A549 (cell line): ENCODE data around the gene TES. TPM values are rescaled to one million over a fixed set of nuclear protein-coding genes. Genes with fewer than 3 reads are reported as not detected.
"Not testable (repeated sequence)": the region's sequence is repeated elsewhere in the genome, so short reads cannot be mapped to it uniquely, and the experiment has no call there.

Experiments used
- ATAC-seq, 2 experiments: fragments of 200-7000 bp in 1 of 2; fragments of >200 bp in 1 of 2; cut with Nextera tagmentation in 1 of 2; cut with Tn5 transposase in 1 of 2; 3 replicates each; pipeline versions ENCODE4 v1.8.0 to v1.9.1; 2018 to 2020; ENCODE audit warnings: mild to moderate bottlenecking in 1 of 2, moderate library complexity in 1 of 2
- CTCF ChIA-PET: fragments of 300-600 bp; sonication (Branson Sonifier 250); formaldehyde crosslinking; extraction: SDS; loops from one replicate; lab custom pipeline; 2021; ENCODE audit warnings: antibody characterized with exemption, inconsistent platforms; lab: Yijun Ruan, JAX
- POLR2A ChIA-PET: fragments of 350-600 bp; formaldehyde crosslinking; extraction: SDS; loops from one replicate; lab custom pipeline; 2021; ENCODE audit warnings: antibody characterized with exemption, inconsistent platforms; lab: Yijun Ruan, JAX
- DNase-seq, 2 experiments: peaks; one replicate each; pipeline versions ENCODE4 v3.0.0 to v3.0.0-alpha.2; 2011 to 2016; ENCODE audit warnings: low read depth in 1 of 2, low spot score in 1 of 2
- FAIRE-seq: peaks from 2 replicates; lab custom pipeline; 2011; peaks lifted over from hg19 to GRCh38; lab: Jason Lieb, UNC
- H3K27ac ChIP-seq, 2 experiments: fragments of >200 bp; sonication (Bioruptor Twin); formaldehyde crosslinking; 3 replicates each; pipeline ENCODE4 v1.5.1; 2016 to 2017
- H3K4me1 ChIP-seq: fragments of >200 bp; sonication (Bioruptor Twin); formaldehyde crosslinking; 3 replicates; pipeline ENCODE4 v1.6.1; 2016
- H3K4me2 ChIP-seq: fragments of >200 bp; sonication (Bioruptor Twin); formaldehyde crosslinking; 3 replicates; pipeline ENCODE4 v1.6.1; 2016
- H3K4me3 ChIP-seq: fragments of >200 bp; sonication (Bioruptor Twin); formaldehyde crosslinking; 3 replicates; pipeline ENCODE4 v1.5.1; 2016
- H3K9me3 ChIP-seq: fragments of >200 bp; sonication (Bioruptor Twin); formaldehyde crosslinking; 3 replicates; pipeline ENCODE4 v1.6.1; 2016
- BHLHE40 ChIP-seq: IDR thresholded peaks from 2 replicates; pipeline ENCODE4 v1.6.1; 2012; ENCODE audit warnings: low read depth, low read length, inconsistent platforms
- CBX2 ChIP-seq: fragments of 200-600 bp; sonication (generic); IDR thresholded peaks from 2 replicates; pipeline ENCODE4 v1.6.1; 2016; ENCODE audit warnings: low read depth, mild to moderate bottlenecking, borderline replicate concordance
- E2F6 ChIP-seq: IDR thresholded peaks from 2 replicates; pipeline ENCODE4 v1.6.1; 2012; ENCODE audit warnings: low read depth, borderline replicate concordance
- EHF ChIP-seq: fragments of 250-450 bp; sonication (Bioruptor Pico); IDR thresholded peaks from 2 replicates; pipeline ENCODE4 v1.5.0; 2020; ENCODE audit warnings: mild to moderate bottlenecking
- FOSB ChIP-seq: fragments of 250-450 bp; sonication (Bioruptor Pico); IDR thresholded peaks from 2 replicates; pipeline ENCODE4 v1.5.0; 2020; ENCODE audit warnings: mild to moderate bottlenecking, moderate library complexity
- FOSL2 ChIP-seq, 2 experiments: fragments of 450-650 bp in 1 of 2; fragments of >200 bp in 1 of 2; sonication (Bioruptor Twin) in 1 of 2; formaldehyde crosslinking; IDR thresholded peaks; 2 replicates each; pipeline versions ENCODE4 v1.5.0 to v1.6.1; 2016 to 2020; ENCODE audit warnings: mild to moderate bottlenecking in 1 of 2, moderate library complexity in 1 of 2
- HOXB13 ChIP-seq: fragments of 250-450 bp; sonication (Bioruptor Pico); IDR thresholded peaks from 2 replicates; pipeline ENCODE4 v1.5.0; 2020; ENCODE audit warnings: low read depth, mild to moderate bottlenecking, moderate library complexity
- HOXB5 ChIP-seq: fragments of 250-450 bp; sonication (Bioruptor Pico); IDR thresholded peaks from 2 replicates; pipeline ENCODE4 v1.5.0; 2020; ENCODE audit warnings: mild to moderate bottlenecking, moderate library complexity
- JUN ChIP-seq, 2 experiments: fragments of >200 bp; sonication (Bioruptor Twin); formaldehyde crosslinking; IDR thresholded peaks; 2 replicates in 1 of 2; 3 replicates in 1 of 2; pipeline ENCODE4 v1.6.1; 2016 to 2017
- JUNB ChIP-seq: fragments of >200 bp; sonication (Bioruptor Twin); formaldehyde crosslinking; IDR thresholded peaks from 2 replicates; pipeline ENCODE4 v1.6.1; 2016
- KDM1A ChIP-seq: fragments of 200-600 bp; sonication (generic); IDR thresholded peaks from 2 replicates; pipeline ENCODE4 v1.6.1; 2016; ENCODE audit warnings: low read depth, mild to moderate bottlenecking
- KDM5A ChIP-seq: fragments of 200-600 bp; sonication (generic); IDR thresholded peaks from 2 replicates; pipeline ENCODE4 v1.6.1; 2016; ENCODE audit warnings: antibody characterized with exemption, mild to moderate bottlenecking
- MAFK ChIP-seq: fragments of 450-650 bp; IDR thresholded peaks from 2 replicates; pipeline ENCODE4 v1.6.1; 2014; ENCODE audit not compliant: partially characterized antibody
- MYC ChIP-seq: IDR thresholded peaks from 2 replicates; pipeline ENCODE4 v1.6.1; 2012; ENCODE audit warnings: mild to moderate bottlenecking, inconsistent platforms, low read length, improper control_type of control experiment, borderline replicate concordance
- NR3C1 ChIP-seq: fragments of >200 bp; sonication (Bioruptor Twin); formaldehyde crosslinking; IDR thresholded peaks from 3 replicates; pipeline ENCODE4 v1.6.1; 2017
- POLR2A ChIP-seq: IDR thresholded peaks from 2 replicates; pipeline ENCODE4 v1.6.1; 2012; ENCODE audit warnings: mild to moderate bottlenecking, low read length
- RAD21 ChIP-seq, 2 experiments: fragments of >200 bp in 1 of 2; sonication (Bioruptor Twin) in 1 of 2; formaldehyde crosslinking in 1 of 2; IDR thresholded peaks in 1 of 2; conservative IDR thresholded peaks in 1 of 2; 2 replicates in 1 of 2; 3 replicates in 1 of 2; pipeline ENCODE4 v1.6.1; 2012 to 2018; ENCODE audit warnings: inconsistent platforms in 1 of 2
- RARB ChIP-seq: fragments of 250-450 bp; sonication (Bioruptor Pico); IDR thresholded peaks from 2 replicates; pipeline ENCODE4 v1.8.0; 2021; ENCODE audit warnings: mild to moderate bottlenecking, moderate library complexity
- RCOR1 ChIP-seq: fragments of 150-350 bp; IDR thresholded peaks from 2 replicates; pipeline ENCODE4 v1.6.1; 2014; ENCODE audit warnings: antibody characterized with exemption, low read length, low read depth
- TFCP2L1 ChIP-seq: fragments of 250-450 bp; sonication (Bioruptor Pico); IDR thresholded peaks from 2 replicates; pipeline ENCODE4 v1.5.0; 2021; ENCODE audit warnings: mild to moderate bottlenecking
- ZC3H11A ChIP-seq: fragments of 450-650 bp; IDR thresholded peaks from 2 replicates; pipeline ENCODE4 v1.6.1; 2014; ENCODE audit warnings: antibody characterized with exemption, mild to moderate bottlenecking
- ZFP36 ChIP-seq: fragments of 450-650 bp; IDR thresholded peaks from 2 replicates; pipeline ENCODE4 v1.6.1; 2014; ENCODE audit warnings: borderline replicate concordance; ENCODE audit not compliant: partially characterized antibody
- ZNF302 ChIP-seq: fragments of 250-450 bp; sonication (Bioruptor Pico); IDR thresholded peaks from 2 replicates; pipeline ENCODE4 v1.9.0; 2021; ENCODE audit warnings: inconsistent platforms, mild to moderate bottlenecking, moderate library complexity
- ZSCAN20 ChIP-seq: fragments of 250-450 bp; sonication (Bioruptor Pico); IDR thresholded peaks from 2 replicates; pipeline ENCODE4 v1.8.0; 2022; ENCODE audit warnings: mild to moderate bottlenecking, moderate library complexity
- WGBS: methylation state at CpG from one replicate; pipeline ENCODE4 v1.1.6; 2017; ENCODE audit errors: missing lambda C conversion rate; 5-methylcytosine and 5-hydroxymethylcytosine counted together
- polyA plus RNA-seq, 4 experiments: library from polyadenylated mRNA; depleted of rRNA in 3 of 4; stranded (reverse); fragments of >200 nt; fragmentation: RNase III in 1 of 4; extraction: RNeasy Plus Mini Kit Qiagen cat#74134 plus additional on column Dnase treatment in 1 of 4; gene quantifications; 2 replicates in 3 of 4; 3 replicates in 1 of 4; pipeline ENCODE4 v1.2.3, GENCODE V29; 2011 to 2017
- TF ChIP-seq, protein P1 (sequence below): fragments of 250-450 bp; sonication (Bioruptor Pico); IDR thresholded peaks from 2 replicates; pipeline ENCODE4 v1.5.0; 2021; ENCODE audit warnings: mild to moderate bottlenecking, moderate library complexity, borderline replicate concordance
- TF ChIP-seq, protein P2 (sequence below): fragments of >200 bp; sonication (Bioruptor Twin); formaldehyde crosslinking; IDR thresholded peaks from 3 replicates; pipeline ENCODE4 v1.6.1; 2016

The TES gene
- polyA plus RNA-seq, 2 of the 4 experiments (the other 2 are of a cell fraction), result 45.9 to 134 TPM

DNA sequence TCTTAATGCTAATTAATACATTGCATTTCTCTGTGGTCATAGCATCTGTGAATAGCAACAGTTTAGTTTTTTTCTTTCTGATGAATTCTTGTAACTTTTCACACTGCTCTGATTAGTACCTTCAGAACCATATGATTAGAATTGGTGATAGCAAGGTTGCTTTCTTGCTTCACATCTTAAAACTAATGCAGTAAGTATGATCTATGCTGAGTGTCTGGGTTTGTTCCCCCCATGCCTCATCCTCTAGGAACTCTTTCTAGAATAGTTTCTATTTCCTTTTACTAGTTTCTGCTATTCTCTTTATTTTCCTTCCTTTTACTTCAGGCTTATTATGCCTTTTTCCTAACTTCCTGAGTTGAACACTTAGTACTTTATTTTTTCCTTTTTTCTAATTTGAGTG, 32.4 kb downstream of the TES start:
- Histone ChIP-seq H3K4me2 (no peak overlapping the region), H3K27ac (no peak overlapping the region)
- TF ChIP-seq HOXB13 (CRISPR knock-in tag) (no peak), CBX2 (no peak), FOSL2 (IDR thresholded peaks at IDR 0.05) (no peak), FOSL2 (CRISPR knock-in tag; IDR thresholded peaks at IDR 0.05) (no peak), E2F6 (no peak), ZC3H11A (no peak), RCOR1 (no peak), TFCP2L1 (no peak), ZNF302 (CRISPR knock-in tag) (no peak)
- TF ChIP-seq, protein P1, sequence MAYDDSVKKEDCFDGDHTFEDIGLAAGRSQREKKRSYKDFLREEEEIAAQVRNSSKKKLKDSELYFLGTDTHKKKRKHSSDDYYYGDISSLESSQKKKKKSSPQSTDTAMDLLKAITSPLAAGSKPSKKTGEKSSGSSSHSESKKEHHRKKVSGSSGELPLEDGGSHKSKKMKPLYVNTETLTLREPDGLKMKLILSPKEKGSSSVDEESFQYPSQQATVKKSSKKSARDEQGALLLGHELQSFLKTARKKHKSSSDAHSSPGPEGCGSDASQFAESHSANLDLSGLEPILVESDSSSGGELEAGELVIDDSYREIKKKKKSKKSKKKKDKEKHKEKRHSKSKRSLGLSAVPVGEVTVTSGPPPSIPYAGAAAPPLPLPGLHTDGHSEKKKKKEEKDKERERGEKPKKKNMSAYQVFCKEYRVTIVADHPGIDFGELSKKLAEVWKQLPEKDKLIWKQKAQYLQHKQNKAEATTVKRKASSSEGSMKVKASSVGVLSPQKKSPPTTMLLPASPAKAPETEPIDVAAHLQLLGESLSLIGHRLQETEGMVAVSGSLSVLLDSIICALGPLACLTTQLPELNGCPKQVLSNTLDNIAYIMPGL (CRISPR knock-in tag), result no peak
- TF ChIP-seq, protein P2, sequence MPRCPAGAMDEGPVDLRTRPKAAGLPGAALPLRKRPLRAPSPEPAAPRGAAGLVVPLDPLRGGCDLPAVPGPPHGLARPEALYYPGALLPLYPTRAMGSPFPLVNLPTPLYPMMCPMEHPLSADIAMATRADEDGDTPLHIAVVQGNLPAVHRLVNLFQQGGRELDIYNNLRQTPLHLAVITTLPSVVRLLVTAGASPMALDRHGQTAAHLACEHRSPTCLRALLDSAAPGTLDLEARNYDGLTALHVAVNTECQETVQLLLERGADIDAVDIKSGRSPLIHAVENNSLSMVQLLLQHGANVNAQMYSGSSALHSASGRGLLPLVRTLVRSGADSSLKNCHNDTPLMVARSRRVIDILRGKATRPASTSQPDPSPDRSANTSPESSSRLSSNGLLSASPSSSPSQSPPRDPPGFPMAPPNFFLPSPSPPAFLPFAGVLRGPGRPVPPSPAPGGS, result no peak
- TF ChIP-seq, all 56 proteins: peak for 0
- peaks cover 14% of the 10 kb centered on the region for H3K9me3 ChIP-seq
- H3K4me3 ChIP-seq, result no peak overlapping the region
- ChIA-PET CTCF (interaction anchor here (1.2 to 16.2 kb wide), 6 partner anchors 15 to 346 kb away, joined by 3 to 385 read pairs (median 6); partner anchors contain the start of gene TES), POLR2A (no interaction called here)
- ATAC-seq (no peak), FAIRE-seq (no peak), DNase-seq (no peak)
- H3K4me1 ChIP-seq, result peaks cover 10% of the 10 kb centered on the region

DNA sequence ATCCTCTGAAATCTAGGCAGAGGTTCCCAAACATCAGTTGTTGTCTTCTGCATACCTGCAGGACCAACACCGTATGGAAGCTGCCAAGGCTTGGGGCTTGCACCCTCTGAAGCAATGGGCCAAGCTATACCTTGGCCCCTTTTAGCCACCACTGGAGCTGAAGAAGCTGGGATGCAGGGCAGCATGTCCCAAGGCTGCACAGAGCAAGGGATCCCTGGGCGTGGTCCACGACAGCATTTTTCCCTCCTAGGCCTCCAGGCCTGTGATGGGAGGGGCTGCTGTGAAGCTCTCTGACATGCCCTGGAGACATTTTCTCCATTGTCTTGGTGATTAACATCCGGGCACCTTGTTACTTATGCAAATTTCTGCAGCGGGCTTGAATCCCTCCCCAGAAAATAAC, 34.5 kb downstream of the TES start:
- CTCF ChIA-PET, result interaction anchor here (1.6 to 2.5 kb wide), 2 partner anchors 9 to 282 kb away, joined by 3 to 8 read pairs; no protein-coding TSS in a partner anchor
- peak; percentile 88 for TF ChIP-seq ZFP36
- TF ChIP-seq, all 56 proteins: peak for 1; not testable (repeated sequence) for 55

DNA sequence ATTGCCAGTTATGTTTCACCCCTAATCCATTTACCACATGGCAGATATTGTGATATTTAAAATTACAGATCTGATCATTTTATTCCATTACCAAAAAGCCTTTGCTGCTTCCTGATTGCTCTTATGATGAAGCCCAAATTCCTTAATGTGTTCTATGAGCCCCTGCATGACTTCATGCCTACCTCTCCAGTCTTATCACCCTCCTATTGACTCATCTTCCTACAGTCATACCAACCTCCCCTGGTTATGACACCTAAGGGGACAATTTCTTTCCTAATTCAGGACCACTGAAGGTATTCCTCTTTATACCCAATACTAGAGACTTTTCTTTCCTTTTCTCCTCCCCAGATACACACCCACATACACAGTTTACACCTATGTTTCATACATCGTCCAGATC, 36.0 kb downstream of the TES start:
- peaks cover 14% of the 10 kb centered on the region for H3K9me3 ChIP-seq
- no peak for ATAC-seq
- TF ChIP-seq KDM1A (no peak), POLR2A (no peak), HOXB13 (CRISPR knock-in tag) (no peak), FOSL2 (IDR thresholded peaks at IDR 0.05) (no peak), FOSL2 (CRISPR knock-in tag; IDR thresholded peaks at IDR 0.05) (no peak), ZC3H11A (no peak), FOSB (CRISPR knock-in tag) (no peak), JUN (IDR thresholded peaks at IDR 0.05) (no peak), JUNB (no peak), BHLHE40 (no peak), MAFK (no peak), KDM5A (no peak), HOXB5 (no peak), ZSCAN20 (CRISPR knock-in tag) (no peak), EHF (CRISPR knock-in tag) (no peak), MYC (no peak), RAD21 (conservative IDR thresholded peaks at IDR 0.05 in 1 of 2, IDR thresholded peaks at IDR 0.05 in 1 of 2) (no peak), NR3C1 (no peak), RARB (CRISPR knock-in tag) (no peak), ZFP36 (no peak), RCOR1 (no peak)
- H3K4me1 ChIP-seq, result peaks cover 7% of the 10 kb centered on the region; the same call in 1 of the 3 replicates
- DNase-seq, result no peak
- no peak overlapping the region for H3K27ac ChIP-seq
- ChIA-PET CTCF (interaction anchor here (1.6 to 2.5 kb wide), 2 partner anchors 10 to 280 kb away, joined by 3 to 8 read pairs; no protein-coding TSS in a partner anchor), POLR2A (no interaction called here)
- 93% methylated on average over 1 of the region's 1 CpG for WGBS
- no peak for FAIRE-seq
- H3K4me3 ChIP-seq, result no peak overlapping the region
- no peak overlapping the region for H3K4me2 ChIP-seq

More for the DNA sequence above, 34.5 kb downstream of the TES start:
- 94% methylated on average over 5 of the region's 5 CpGs for WGBS
- POLR2A ChIA-PET, H3K4me3 ChIP-seq, FAIRE-seq, ATAC-seq, H3K27ac ChIP-seq, DNase-seq, H3K4me2 ChIP-seq, H3K4me1 ChIP-seq: not testable (repeated sequence)
- H3K9me3 ChIP-seq, result peaks cover 14% of the 10 kb centered on the region
